Measurements from ENCODE around the gene SBF1.

DNA sequence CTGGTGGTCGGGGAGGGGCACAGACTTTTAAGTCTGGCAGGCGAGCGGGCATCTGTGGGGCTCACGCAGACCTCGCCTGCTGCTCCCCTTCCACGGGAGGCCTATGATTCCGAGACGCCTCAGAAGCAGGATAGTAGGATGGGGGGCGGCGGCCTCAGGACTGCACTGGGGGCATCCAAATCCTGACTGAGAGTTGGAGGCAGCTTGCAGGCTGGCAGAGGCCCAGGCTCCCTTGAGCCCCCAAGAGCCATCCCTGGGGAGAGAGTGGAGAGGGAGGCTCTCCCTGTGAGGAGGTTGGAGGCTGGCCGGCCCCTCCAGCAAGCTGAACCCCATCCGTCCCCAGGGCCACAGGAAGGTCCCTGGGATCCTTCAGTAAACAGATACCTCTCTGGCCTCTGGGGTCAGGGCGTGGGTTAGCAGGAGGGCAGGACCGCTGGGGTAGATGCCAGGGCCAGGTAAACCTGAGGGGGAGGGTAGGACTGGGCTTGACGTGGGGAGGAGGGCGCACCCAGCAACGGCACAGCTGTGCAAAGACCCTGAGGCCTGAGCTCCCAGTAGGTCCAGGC lies 33.3 kb downstream of the SBF1 start:
- TF ChIP-seq, protein P1, sequence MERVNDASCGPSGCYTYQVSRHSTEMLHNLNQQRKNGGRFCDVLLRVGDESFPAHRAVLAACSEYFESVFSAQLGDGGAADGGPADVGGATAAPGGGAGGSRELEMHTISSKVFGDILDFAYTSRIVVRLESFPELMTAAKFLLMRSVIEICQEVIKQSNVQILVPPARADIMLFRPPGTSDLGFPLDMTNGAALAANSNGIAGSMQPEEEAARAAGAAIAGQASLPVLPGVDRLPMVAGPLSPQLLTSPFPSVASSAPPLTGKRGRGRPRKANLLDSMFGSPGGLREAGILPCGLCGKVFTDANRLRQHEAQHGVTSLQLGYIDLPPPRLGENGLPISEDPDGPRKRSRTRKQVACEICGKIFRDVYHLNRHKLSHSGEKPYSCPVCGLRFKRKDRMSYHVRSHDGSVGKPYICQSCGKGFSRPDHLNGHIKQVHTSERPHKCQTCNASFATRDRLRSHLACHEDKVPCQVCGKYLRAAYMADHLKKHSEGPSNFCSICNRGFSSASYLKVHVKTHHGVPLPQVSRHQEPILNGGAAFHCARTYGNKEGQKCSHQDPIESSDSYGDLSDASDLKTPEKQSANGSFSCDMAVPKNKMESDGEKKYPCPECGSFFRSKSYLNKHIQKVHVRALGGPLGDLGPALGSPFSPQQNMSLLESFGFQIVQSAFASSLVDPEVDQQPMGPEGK (CRISPR knock-in tag; IDR thresholded peaks at IDR 0.05; ENCODE audit: borderline replicate concordance) = no peak
- no peak for TF ChIP-seq ISL1 (CRISPR knock-in tag; IDR thresholded peaks at IDR 0.05)
- TF ChIP-seq OSR1 (CRISPR knock-in tag; IDR thresholded peaks at IDR 0.05) = no peak

Measured in SK-N-SH treated with all-trans-retinoic acid at 6 μM for 48 hours (cell line).